ENCODE results near the gene EVI5L.
A peak's percentile ranks its signal among the peaks of the same experiment; 100 is the strongest.

EVI5L gene

GRCh38 chr19:7903244-7904073, 73.4 kb downstream of the EVI5L start, which contains the start of gene MAP2K7:
TSS of gene MAP2K7 (plus strand) at chr19:7903877. CDS start at chr19:7903945, 68 bp downstream.
- peak; percentile 100 for DNase-seq

- peak; percentile 61 for DNase-seq
These were observed 74.3 kb downstream of the EVI5L start for GRCh38 chr19:7904074-7905020.

- no peak for DNase-seq
These were observed 75.2 kb downstream of the EVI5L start for GRCh38 chr19:7905268-7905667.

GRCh38 chr19:7905859-7906258, 75.8 kb downstream of the EVI5L start:
- DNase-seq = no peak

GRCh38 chr19:7907122-7907521, 77.1 kb downstream of the EVI5L start:
- no peak for DNase-seq

GRCh38 chr19:7907544-7907943, 77.5 kb downstream of the EVI5L start:
- DNase-seq = no peak

GRCh38 chr19:7908078-7908699, 78.2 kb downstream of the EVI5L start:
- DNase-seq = no peak

- no peak for DNase-seq
These were observed 78.9 kb downstream of the EVI5L start for GRCh38 chr19:7908742-7909461.

- no peak for DNase-seq
These were observed 79.6 kb downstream of the EVI5L start for GRCh38 chr19:7909471-7910067.

GRCh38 chr19:7910321-7911161, 80.5 kb downstream of the EVI5L start:
- no peak for DNase-seq

- DNase-seq = no peak
These were observed 81.6 kb downstream of the EVI5L start for GRCh38 chr19:7911508-7912143.

GRCh38 chr19:7912144-7912696, 82.2 kb downstream of the EVI5L start:
- no peak for DNase-seq

- no peak for DNase-seq
These were observed 82.9 kb downstream of the EVI5L start for GRCh38 chr19:7912697-7913564.

- DNase-seq = no peak
These were observed 83.6 kb downstream of the EVI5L start for GRCh38 chr19:7913652-7914051.

GRCh38 chr19:7914099-7914498, 84.1 kb downstream of the EVI5L start:
- no peak for DNase-seq

Measured in activated CD4-positive, alpha-beta T cell treated with anti-CD3 and anti-CD28 coated beads, Interleukin-2, amount 50 U/mL, for 1 hour (primary cell).